ENCODE measurements around the gene FTCDNL1. TPM values are rescaled to one million over a fixed set of nuclear protein-coding genes. Genes with fewer than 3 reads are reported as not detected.

FTCDNL1 gene
- total and polyA plus RNA-seq, 9 of the 15 experiments (the other 6 are each of a cell fraction or from before 2014, with no cell fraction given) = 0.13 to 0.58 (median 0.32) TPM

DNA sequence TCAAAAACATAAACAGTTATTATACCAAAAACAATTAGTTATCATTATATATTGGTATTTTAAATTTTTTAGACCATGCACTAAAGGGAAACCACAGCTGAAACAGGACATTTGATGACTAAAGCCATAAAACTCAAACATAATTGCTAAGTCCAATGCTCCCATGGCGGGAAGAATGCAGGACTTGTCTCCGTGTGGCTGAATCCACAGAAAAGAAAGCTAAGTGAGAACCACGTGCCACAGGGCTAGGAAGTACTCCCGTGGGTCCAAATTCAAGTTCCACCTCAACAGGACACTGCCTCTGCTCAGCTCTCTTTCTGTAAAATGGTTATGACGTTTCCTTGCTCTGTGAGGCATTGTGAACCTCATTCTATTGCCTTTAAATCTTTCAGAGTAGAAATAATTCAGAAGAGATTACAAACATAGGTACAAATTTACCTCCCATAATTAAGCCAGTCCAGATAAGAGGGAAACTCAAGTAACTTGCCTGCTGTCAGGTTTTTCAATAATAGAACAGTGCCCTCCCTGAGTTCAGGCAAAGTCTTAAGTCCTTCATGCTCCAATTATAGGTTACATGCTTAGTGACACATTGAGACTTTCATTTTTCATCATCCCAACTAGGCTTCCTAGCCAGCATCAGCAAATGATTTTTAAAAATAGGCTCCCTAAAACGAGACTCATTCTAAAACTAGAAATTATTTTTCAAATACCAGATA, 36.7 kb downstream of the FTCDNL1 start:
- DNase-seq (ENCODE audit: extremely low read depth in 1 of 4, low spot score in 3 of 4) (no peak), ATAC-seq (no peak), FAIRE-seq (no peak)
- H2AFZ ChIP-seq (ENCODE audit: low read depth, low read length) = no peak overlapping the region
- H3K4me1 ChIP-seq (replicated peaks in 1 of 2; ENCODE audit: control insufficient read depth in 2 of 2, insufficient read depth in 2 of 2, low read length in 2 of 2) = no peaks in the 10 kb centered on the region
- no peak overlapping the region for H3K4me2 ChIP-seq (ENCODE audit: insufficient read depth, low read length)
- intact Hi-C loops (cut with micrococcal nuclease) (no loop called here), in situ Hi-C loops (cut with MboI) (no loop called here)
- H3K36me3 ChIP-seq (ENCODE audit: control insufficient read depth, insufficient read depth, low read length) = no peaks in the 10 kb centered on the region
- H3K9me1 ChIP-seq (ENCODE audit: control insufficient read depth, insufficient read depth, low read length) = no peaks in the 10 kb centered on the region
- no TSS peak for BruUV-seq (replicated peaks)
- peaks cover 2 to 4% of the 10 kb centered on the region in 2 experiments; a peak in 1 of 5 replicates for H3K27me3 ChIP-seq (ENCODE audit: control insufficient read depth in 2 of 2, insufficient read depth in 2 of 2, low read length in 2 of 2)
- H3K79me2 ChIP-seq (ENCODE audit: control insufficient read depth, insufficient read depth, low read length) = no peaks in the 10 kb centered on the region
- 3% methylated on average over 5 of the region's 6 CpGs for WGBS (ENCODE audit: insufficient coverage, low coverage, missing lambda C conversion rate)
- no peak for TF ChIP-seq ZNF146 (CRISPR knock-in tag; IDR thresholded peaks at IDR 0.05; ENCODE audit: unreplicated experiment)
- no peak for TF ChIP-seq TEAD2 (tag; IDR thresholded peaks at IDR 0.05)
- no peak for TF ChIP-seq CBFA2T3 (IDR thresholded peaks at IDR 0.05)
- TF ChIP-seq, protein P1, sequence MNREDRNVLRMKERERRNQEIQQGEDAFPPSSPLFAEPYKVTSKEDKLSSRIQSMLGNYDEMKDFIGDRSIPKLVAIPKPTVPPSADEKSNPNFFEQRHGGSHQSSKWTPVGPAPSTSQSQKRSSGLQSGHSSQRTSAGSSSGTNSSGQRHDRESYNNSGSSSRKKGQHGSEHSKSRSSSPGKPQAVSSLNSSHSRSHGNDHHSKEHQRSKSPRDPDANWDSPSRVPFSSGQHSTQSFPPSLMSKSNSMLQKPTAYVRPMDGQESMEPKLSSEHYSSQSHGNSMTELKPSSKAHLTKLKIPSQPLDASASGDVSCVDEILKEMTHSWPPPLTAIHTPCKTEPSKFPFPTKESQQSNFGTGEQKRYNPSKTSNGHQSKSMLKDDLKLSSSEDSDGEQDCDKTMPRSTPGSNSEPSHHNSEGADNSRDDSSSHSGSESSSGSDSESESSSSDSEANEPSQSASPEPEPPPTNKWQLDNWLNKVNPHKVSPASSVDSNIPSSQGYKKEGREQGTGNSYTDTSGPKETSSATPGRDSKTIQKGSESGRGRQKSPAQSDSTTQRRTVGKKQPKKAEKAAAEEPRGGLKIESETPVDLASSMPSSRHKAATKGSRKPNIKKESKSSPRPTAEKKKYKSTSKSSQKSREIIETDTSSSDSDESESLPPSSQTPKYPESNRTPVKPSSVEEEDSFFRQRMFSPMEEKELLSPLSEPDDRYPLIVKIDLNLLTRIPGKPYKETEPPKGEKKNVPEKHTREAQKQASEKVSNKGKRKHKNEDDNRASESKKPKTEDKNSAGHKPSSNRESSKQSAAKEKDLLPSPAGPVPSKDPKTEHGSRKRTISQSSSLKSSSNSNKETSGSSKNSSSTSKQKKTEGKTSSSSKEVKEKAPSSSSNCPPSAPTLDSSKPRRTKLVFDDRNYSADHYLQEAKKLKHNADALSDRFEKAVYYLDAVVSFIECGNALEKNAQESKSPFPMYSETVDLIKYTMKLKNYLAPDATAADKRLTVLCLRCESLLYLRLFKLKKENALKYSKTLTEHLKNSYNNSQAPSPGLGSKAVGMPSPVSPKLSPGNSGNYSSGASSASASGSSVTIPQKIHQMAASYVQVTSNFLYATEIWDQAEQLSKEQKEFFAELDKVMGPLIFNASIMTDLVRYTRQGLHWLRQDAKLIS (CRISPR knock-in tag; IDR thresholded peaks at IDR 0.05) = no peak
- TF ChIP-seq ELF1 (tag; IDR thresholded peaks at IDR 0.05) = no peak
- no peak for TF ChIP-seq SMARCC2 (IDR thresholded peaks at IDR 0.05; ENCODE audit: low read depth)
- TF ChIP-seq SRSF1 (IDR thresholded peaks at IDR 0.05; ENCODE audit: low read depth, low read length) = no peak
- TF ChIP-seq, protein P2, sequence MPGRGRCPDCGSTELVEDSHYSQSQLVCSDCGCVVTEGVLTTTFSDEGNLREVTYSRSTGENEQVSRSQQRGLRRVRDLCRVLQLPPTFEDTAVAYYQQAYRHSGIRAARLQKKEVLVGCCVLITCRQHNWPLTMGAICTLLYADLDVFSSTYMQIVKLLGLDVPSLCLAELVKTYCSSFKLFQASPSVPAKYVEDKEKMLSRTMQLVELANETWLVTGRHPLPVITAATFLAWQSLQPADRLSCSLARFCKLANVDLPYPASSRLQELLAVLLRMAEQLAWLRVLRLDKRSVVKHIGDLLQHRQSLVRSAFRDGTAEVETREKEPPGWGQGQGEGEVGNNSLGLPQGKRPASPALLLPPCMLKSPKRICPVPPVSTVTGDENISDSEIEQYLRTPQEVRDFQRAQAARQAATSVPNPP (IDR thresholded peaks at IDR 0.05; ENCODE audit: borderline replicate concordance, insufficient read depth, insufficient read length) = no peak
- no peak for TF ChIP-seq HLTF (IDR thresholded peaks at IDR 0.05)
- H3K4me3 ChIP-seq = no peak overlapping the region
- H3K27ac ChIP-seq (ENCODE audit: extremely low read depth, low read depth, low read length) = no peak overlapping the region
- ChIA-PET POLR2A (interaction anchor here (0.5 kb wide), 1 partner anchor 317 kb away, joined by 3 read pairs; no protein-coding TSS in a partner anchor), CTCF (ENCODE audit: low intra/inter-chr PET ratio) (no interaction called here)
- H4K20me1 ChIP-seq (replicated peaks; ENCODE audit: control insufficient read depth, insufficient read depth, low read length) = no peaks in the 10 kb centered on the region
- no peaks in the 10 kb centered on the region for H3K9me3 ChIP-seq (replicated peaks; ENCODE audit: control insufficient read depth, insufficient read depth, low read depth, low read length)
- no peak overlapping the region for H3K9ac ChIP-seq (ENCODE audit: insufficient read depth in 1 of 2, low read depth in 2 of 2, low read length in 2 of 2)

All from K562 (cell line).